Immature natural killer cell (primary cell): ENCODE measurements around the gene PTGES3. TPM values are rescaled to one million over a fixed set of nuclear protein-coding genes. Genes with fewer than 3 reads are reported as not detected.
A peak's percentile ranks its signal among the peaks of the same experiment; 100 is the strongest.
"Not testable (repeated sequence)": the region's sequence is repeated elsewhere in the genome, so short reads cannot be mapped to it uniquely, and the experiment has no call there.

Source experiments
- DNase-seq, 3 donors: peaks; one replicate each; pipeline ENCODE4 v3.0.0; 2022; ENCODE audit warnings: mixed read lengths in 1 of 3
- H3K27ac Mint-ChIP-seq, 6 donors: one replicate each; pipeline ENCODE4 v1.8.0; 2020; ENCODE audit warnings: mixed read lengths in 6 of 6, mild to moderate bottlenecking in 5 of 6, inconsistent platforms in 4 of 6, moderate library complexity in 3 of 6
- H3K27me3 Mint-ChIP-seq, 3 donors: one replicate each; pipeline ENCODE4 v1.8.0; 2020 to 2021; ENCODE audit warnings: low read depth in 3 of 3, mild to moderate bottlenecking in 3 of 3, mixed read lengths in 3 of 3, moderate library complexity in 3 of 3, inconsistent platforms in 1 of 3
- H3K36me3 Mint-ChIP-seq, 3 donors: one replicate each; pipeline ENCODE4 v1.8.0; 2020; ENCODE audit warnings: mixed read lengths in 3 of 3, inconsistent platforms in 2 of 3, mild to moderate bottlenecking in 2 of 3
- H3K4me1 Mint-ChIP-seq, 2 donors: one replicate each; pipeline ENCODE4 v1.8.0; 2020; ENCODE audit warnings: inconsistent platforms in 2 of 2, mild to moderate bottlenecking in 2 of 2, mixed read lengths in 2 of 2, moderate library complexity in 1 of 2
- H3K4me3 Mint-ChIP-seq, 5 donors: one replicate each; pipeline ENCODE4 v1.8.0; 2020; ENCODE audit warnings: mild to moderate bottlenecking in 5 of 5, mixed read lengths in 5 of 5, inconsistent platforms in 3 of 5, moderate library complexity in 3 of 5
- H3K9me3 Mint-ChIP-seq, 6 donors: one replicate each; pipeline ENCODE4 v1.8.0; 2020; ENCODE audit warnings: mild to moderate bottlenecking in 6 of 6, mixed read lengths in 6 of 6, inconsistent platforms in 4 of 6, moderate library complexity in 3 of 6
- polyA plus RNA-seq, 3 donors: library from polyadenylated mRNA; unstranded; fragments of 300-500 nt; fragmentation: Illumina TruSeq; gene quantifications; one replicate each; pipeline ENCODE4 v1.2.3, GENCODE V29; 2021

The PTGES3 gene
- polyA plus RNA-seq, 3 donors from 2014 or later, result 175 to 222 (median 180) TPM

DNA sequence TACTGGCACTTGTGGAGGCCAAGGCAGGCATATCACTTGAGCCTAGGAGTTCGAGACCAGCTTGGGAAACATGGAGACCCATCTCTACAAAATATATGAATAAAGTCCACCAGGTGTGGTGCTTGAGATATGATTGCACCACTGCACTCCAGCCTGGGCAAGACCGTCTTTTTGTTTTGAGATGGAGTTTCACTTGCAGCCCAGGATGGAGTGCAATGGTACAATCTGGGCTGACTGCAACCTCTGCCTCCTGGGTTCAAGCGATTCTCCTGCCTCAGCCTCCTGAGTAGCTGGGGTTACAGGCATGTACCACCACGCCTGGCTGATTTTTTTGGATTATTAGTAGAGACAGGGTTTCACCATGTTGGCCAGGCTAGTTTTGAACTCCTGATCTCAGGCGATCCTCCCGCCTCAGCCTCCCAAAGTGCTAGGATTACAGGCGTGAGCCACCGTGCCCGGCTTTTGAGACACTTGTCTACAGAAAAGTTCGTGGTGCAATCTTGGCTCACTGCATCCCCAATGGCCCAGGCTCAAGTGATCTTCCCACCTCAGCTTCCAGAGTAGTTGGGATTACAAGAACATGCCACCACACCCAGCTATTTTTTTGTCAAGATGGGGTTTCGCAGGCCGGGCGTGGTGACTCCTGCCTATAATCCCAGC lies 26.0 kb downstream of the PTGES3 start:
- Mint-ChIP-seq H3K4me1 (peaks cover 0 to 4% of the 10 kb centered on the region in 2 donors), H3K27me3 (peaks cover 0 to 2% (median 0%) of the 10 kb centered on the region in 3 donors)

DNA sequence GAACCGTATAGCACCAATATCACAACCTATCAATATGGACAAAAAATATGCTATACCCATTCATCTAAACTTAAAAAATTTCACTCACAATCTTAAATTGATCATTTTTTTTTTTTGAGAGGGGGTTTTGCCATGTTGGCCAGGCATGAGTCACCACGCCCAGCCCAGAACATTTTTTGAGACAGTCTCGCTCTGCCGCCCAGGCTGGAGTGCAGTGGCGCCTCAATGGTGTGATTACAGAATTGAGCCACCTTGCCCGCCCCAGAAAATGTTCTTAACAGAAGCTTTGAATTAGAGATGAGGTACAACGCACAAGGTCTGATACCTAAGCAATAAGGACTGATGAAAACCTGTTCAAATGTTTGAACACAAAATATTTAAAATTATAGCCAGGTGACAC lies 26.5 kb downstream of the PTGES3 start:
- peaks cover 0 to 2% (median 0%) of the 10 kb centered on the region in 3 donors for H3K27me3 Mint-ChIP-seq
- no peak overlapping the region for H3K4me3 Mint-ChIP-seq
- DNase-seq, result no peak
- peaks cover 0 to 4% of the 10 kb centered on the region in 2 donors for H3K4me1 Mint-ChIP-seq
- no peaks in the 10 kb centered on the region for H3K9me3 Mint-ChIP-seq
- peak overlapping the region in 1 of 6 donors; percentile 60 for H3K27ac Mint-ChIP-seq
- H3K36me3 Mint-ChIP-seq, result peaks cover 4 to 18% (median 12%) of the 10 kb centered on the region in 3 donors

More for the DNA sequence above, 26.0 kb downstream of the PTGES3 start:
- Mint-ChIP-seq H3K4me3 (no peak overlapping the region), H3K36me3 (peaks cover 4 to 18% (median 12%) of the 10 kb centered on the region in 3 donors), H3K27ac (peak overlapping the region in 2 of 6 donors; percentile 11 to 60), H3K9me3 (no peaks in the 10 kb centered on the region)
- no peak for DNase-seq

DNA sequence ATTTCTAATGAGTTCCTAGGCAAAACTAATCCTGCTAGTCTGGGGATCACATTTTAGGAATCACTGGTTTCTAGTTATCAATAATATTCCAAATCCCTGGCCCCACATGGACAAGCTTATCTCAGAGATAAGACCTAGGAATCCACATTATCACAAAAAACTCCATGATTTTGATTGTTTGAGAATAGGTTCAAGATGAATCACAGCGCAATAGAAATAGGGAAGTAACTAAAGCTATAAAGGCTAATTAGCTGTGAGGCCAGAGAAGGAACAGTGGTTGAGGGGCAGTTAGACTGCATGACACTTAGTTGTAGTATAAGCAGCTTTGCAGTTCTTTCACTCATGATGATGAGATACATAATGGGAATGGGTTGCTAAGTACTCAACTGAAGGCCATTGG lies 29.2 kb downstream of the PTGES3 start:
- Mint-ChIP-seq H3K27me3 (peaks cover 0 to 4% (median 0%) of the 10 kb centered on the region in 3 donors), H3K4me1 (peaks cover 0 to 4% of the 10 kb centered on the region in 2 donors), H3K4me3 (no peak overlapping the region), H3K36me3 (peaks cover 0 to 15% (median 4%) of the 10 kb centered on the region in 3 donors), H3K9me3 (peaks cover 0 to 12% (median 6%) of the 10 kb centered on the region in 6 donors), H3K27ac (peak overlapping the region in 2 of 6 donors; percentile 40 to 57)
- DNase-seq, result no peak

DNA sequence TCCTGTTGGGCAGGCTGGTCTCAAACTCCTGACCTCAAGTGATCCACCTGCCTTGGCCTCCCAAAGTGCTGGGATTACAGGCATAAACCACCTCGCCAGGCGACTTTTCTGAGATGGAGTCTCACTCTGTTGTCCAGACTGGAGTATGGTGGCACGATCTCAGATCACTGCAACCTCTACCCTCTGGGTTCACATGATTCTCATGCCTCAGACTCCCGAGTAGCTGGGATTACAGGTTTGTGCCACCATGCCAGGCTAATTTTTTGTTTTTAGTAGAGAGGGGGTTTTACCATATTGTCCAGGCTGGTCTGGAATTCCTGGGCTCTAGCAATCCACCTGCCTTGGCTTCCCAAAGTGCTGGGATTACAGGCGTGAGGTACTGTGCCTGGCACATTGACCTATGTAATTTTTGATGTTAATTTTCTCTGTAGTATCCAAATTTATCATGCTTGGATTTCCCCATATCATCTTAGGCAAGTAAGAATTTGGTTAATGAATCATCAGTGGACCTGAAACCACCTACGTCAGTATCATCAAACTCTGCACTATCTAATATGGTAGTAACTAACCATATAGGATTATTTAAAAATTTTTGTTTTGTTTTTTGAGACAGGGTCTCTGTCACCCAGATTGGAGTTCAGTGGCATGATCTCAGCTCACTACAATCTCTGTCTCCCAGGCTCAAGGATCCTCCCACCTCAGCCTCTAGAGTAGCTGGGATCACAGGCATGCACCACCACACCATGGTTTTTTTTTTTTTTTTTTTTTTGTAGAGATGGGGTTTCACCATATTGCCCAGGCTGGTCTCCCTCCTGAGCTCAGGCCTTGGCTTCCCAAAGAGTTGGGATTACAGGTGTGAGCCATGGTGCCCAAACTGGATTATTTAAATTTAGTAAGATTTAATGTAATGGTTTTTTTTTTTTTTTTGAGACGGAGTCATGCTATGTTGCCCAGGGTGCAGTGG lies 30.4 kb downstream of the PTGES3 start:
- peaks cover 0 to 4% (median 0%) of the 10 kb centered on the region in 3 donors for H3K27me3 Mint-ChIP-seq
- H3K4me3 Mint-ChIP-seq, result no peak overlapping the region
- no peak overlapping the region for H3K27ac Mint-ChIP-seq
- H3K36me3 Mint-ChIP-seq, result peaks cover 8 to 14% (median 9%) of the 10 kb centered on the region in 3 donors
- no peak for DNase-seq
- no peaks in the 10 kb centered on the region for H3K4me1 Mint-ChIP-seq
- H3K9me3 Mint-ChIP-seq, result peaks cover 3 to 21% (median 15%) of the 10 kb centered on the region in 6 donors

DNA sequence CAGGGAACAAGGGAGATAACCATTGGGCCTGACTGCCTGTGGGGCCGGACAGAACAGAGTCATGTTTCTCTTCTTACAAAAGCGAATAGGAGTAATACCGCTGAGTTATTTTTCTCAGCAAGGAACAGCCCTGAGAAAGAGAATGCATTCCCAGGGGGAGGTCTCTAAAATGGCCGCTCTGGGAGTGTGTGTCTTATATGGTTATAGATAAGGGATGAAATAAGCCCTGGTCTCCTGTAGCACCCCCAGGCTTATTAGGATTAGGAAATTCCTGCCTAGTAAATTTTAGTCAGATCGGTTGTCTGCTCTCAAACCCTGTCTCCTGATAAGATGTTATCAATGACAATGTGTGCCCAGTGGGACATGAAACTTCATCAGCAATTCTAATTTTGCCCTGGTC lies 34.3 kb downstream of the PTGES3 start:
- H3K27ac Mint-ChIP-seq, result peak overlapping the region in 2 of 6 donors; percentile 53 to 80
- not testable (repeated sequence) for H3K4me1 Mint-ChIP-seq, DNase-seq, H3K4me3 Mint-ChIP-seq, H3K27me3 Mint-ChIP-seq
- peaks cover 3 to 23% (median 16%) of the 10 kb centered on the region in 6 donors for H3K9me3 Mint-ChIP-seq
- peaks cover 10 to 17% (median 12%) of the 10 kb centered on the region in 3 donors for H3K36me3 Mint-ChIP-seq

DNA sequence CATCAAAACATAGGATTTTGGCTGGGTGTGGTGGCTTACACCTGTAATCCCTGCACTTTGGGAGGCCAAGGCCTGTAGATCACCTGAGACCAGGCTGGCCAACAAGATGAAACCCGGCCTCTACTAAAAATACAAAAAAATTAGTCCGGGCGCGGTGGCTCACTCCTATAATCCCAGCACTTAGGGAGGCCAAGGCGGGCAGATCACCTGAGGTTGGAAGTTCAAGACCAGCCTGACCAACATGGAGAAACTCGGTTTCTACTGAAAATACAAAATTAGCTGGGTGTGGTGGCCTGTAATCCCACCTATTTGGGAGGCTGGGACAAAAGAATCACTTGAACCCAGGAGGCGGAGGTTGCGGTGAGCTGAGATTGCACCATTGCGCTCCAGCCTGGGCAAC lies 40.1 kb downstream of the PTGES3 start:
- peaks cover 12 to 16% (median 13%) of the 10 kb centered on the region in 3 donors for H3K36me3 Mint-ChIP-seq
- H3K27ac Mint-ChIP-seq, result peak overlapping the region in 4 of 6 donors; percentile 48 to 85 (median 55)
- H3K4me1 Mint-ChIP-seq, result peaks cover 31 to 35% of the 10 kb centered on the region in 2 donors
- not testable (repeated sequence) for DNase-seq, H3K9me3 Mint-ChIP-seq, H3K27me3 Mint-ChIP-seq
- H3K4me3 Mint-ChIP-seq, result peak overlapping the region in 1 of 5 donors; percentile 14

DNA sequence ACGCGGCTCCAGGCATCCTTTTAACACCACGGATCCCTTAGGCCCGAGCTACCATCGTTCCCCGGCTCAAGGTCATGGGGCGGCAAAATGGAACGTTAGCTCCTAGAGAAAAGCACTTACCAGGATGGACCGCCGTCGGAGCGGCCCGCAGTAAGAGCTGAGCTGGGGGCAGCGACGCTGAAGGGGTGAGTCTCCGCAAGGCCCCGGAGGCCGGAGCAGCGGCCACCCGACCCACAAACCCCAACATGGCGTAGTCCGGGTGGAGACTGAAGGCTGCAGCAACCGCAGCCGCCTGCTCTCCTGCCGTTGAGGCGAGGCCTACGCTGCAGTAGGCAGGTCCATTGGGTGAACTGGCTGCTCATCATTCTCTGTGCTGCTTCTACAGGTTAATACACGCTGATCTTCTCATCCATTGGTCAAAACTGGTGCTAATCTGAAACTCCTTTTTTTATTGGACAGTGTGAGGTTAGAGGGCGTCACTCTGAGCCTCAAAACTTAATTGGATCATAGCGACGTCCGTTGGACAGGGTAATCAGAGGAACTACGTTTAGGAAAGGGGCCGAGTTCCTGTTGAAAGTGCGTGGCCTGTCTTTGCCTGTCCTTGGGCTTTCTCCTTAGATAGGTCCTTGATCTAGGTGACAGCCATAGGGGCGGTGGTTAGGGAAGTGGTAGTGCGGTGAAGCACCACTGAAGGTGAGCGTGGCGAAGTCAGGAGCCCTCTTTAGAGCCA lies 42.2 kb downstream of the PTGES3 start, which contains the start of gene ATP5F1B:
ATP5F1B (minus strand) TSS at position 268 of the 730 bp plus-strand sequence; CDS start at position 247, 21 bp downstream.
- Mint-ChIP-seq H3K4me1 (peaks cover 34 to 42% of the 10 kb centered on the region in 2 donors), H3K9me3 (no peaks in the 10 kb centered on the region), H3K27ac (peak within 1 kb of the TSS; percentile 95 to 100 (median 98)), H3K36me3 (peaks cover 7 to 22% (median 14%) of the 10 kb centered on the region in 3 donors), H3K27me3 (peaks cover 7 to 10% (median 8%) of the 10 kb centered on the region in 3 donors), H3K4me3 (peak within 1 kb of the TSS; percentile 84 to 96 (median 93))
- peak; percentile 95 to 96 (median 96) for DNase-seq

DNA sequence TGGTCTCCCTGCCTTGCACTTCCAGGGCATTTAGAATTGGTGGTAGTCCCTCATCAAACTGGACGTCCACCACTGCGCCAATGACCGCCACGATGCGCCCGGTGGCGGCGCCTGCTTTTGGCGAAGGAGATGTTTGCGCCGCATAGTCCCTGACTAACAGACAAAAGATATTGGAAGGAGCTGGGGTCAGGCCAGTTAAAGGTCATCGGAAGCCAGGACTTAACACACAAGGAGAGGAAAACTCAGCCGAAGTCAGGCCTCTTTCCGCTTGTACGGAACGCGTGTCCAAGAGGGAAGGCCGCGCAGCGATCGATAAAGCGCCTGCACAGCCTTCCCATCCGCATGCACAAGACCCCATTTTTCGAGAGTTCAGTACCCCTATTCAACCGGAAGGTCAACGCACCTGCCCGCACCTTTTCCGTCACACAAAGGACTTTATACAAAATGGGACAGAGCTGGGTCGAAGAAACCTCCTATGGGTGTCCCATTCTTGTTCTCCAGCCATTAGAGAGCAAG lies 42.8 kb downstream of the PTGES3 start:
- Mint-ChIP-seq H3K36me3 (peaks cover 11 to 25% (median 14%) of the 10 kb centered on the region in 3 donors), H3K4me1 (peaks cover 34 to 42% of the 10 kb centered on the region in 2 donors), H3K4me3 (peak overlapping the region; percentile 84 to 96 (median 93)), H3K27ac (peak overlapping the region; percentile 95 to 100 (median 98)), H3K9me3 (no peaks in the 10 kb centered on the region), H3K27me3 (peaks cover 7 to 10% (median 8%) of the 10 kb centered on the region in 3 donors)
- no peak for DNase-seq

DNA sequence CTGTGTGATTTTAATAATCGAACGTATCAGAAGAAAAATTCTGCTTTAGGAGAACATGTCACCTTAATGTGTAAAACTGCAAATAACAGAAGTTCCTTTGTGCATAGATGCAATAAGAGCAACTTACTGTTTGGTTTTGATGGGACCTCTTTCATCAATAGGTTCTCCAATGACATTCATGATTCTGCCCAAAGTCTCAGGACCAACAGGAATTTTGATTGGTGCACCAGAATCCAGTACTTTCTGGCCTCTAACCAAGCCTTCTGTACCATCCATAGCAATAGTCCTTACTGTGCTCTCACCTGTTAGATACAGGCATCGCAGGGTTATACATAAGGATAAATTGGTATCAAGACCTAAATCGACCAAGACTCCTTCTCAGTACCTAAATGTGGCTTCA lies 43.4 kb downstream of the PTGES3 start:
- Mint-ChIP-seq H3K36me3 (peaks cover 11 to 29% (median 17%) of the 10 kb centered on the region in 3 donors), H3K4me1 (peaks cover 34 to 42% of the 10 kb centered on the region in 2 donors), H3K9me3 (no peaks in the 10 kb centered on the region), H3K27ac (peak overlapping the region; percentile 95 to 100 (median 98)), H3K4me3 (peak overlapping the region; percentile 84 to 96 (median 93)), H3K27me3 (peaks cover 7 to 10% (median 8%) of the 10 kb centered on the region in 3 donors)
- DNase-seq, result no peak

DNA sequence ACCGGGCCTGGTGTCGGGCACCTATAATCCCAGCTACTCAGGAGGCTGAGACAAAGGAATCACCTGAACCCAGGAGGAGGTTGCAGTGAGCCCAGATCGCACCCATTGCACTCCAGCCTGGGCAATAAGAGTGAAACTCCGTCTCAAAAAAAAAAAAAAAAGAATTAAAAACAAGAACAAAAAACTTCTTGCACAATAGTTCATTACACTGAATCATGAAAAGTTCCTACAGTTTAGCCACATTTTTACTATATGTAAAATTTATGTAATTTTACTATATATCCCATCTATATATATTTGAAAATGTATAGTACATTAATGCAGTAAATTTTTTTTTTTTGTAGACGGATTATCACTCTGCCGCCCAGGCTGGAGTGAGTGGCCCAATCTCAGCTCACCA lies 46.9 kb downstream of the PTGES3 start:
- Mint-ChIP-seq H3K27ac (no peak overlapping the region), H3K27me3 (peaks cover 6 to 10% (median 10%) of the 10 kb centered on the region in 3 donors), H3K9me3 (no peaks in the 10 kb centered on the region), H3K4me1 (peaks cover 47 to 49% of the 10 kb centered on the region in 2 donors), H3K4me3 (no peak overlapping the region), H3K36me3 (peaks cover 11 to 48% (median 29%) of the 10 kb centered on the region in 3 donors)
- DNase-seq, result no peak

DNA sequence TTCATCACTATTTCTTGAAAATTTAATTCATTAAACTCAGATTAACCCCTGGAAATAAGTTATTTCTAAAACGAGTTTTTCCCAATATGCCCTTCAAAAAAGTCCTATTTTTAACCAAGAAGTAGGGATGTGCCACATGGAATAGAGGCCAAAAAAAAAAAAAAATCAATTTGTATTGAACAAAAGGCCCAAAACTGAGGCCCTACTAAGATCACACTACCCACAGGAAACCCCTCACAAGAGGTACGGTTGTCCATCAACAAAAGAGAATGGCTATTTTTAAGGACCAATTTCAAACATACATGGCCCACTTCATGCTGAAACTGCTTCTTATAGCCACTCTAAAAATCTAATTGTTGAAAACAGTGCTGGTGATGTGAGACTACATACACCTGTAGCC lies 50.5 kb downstream of the PTGES3 start:
- DNase-seq, result no peak
- Mint-ChIP-seq H3K9me3 (no peaks in the 10 kb centered on the region), H3K27ac (peak overlapping the region; percentile 94 to 99 (median 98)), H3K36me3 (peaks cover 4 to 34% (median 21%) of the 10 kb centered on the region in 3 donors), H3K27me3 (peaks cover 2 to 11% (median 6%) of the 10 kb centered on the region in 3 donors), H3K4me3 (peak overlapping the region in 1 of 5 donors; percentile 10), H3K4me1 (peaks cover 52 to 53% of the 10 kb centered on the region in 2 donors)

DNA sequence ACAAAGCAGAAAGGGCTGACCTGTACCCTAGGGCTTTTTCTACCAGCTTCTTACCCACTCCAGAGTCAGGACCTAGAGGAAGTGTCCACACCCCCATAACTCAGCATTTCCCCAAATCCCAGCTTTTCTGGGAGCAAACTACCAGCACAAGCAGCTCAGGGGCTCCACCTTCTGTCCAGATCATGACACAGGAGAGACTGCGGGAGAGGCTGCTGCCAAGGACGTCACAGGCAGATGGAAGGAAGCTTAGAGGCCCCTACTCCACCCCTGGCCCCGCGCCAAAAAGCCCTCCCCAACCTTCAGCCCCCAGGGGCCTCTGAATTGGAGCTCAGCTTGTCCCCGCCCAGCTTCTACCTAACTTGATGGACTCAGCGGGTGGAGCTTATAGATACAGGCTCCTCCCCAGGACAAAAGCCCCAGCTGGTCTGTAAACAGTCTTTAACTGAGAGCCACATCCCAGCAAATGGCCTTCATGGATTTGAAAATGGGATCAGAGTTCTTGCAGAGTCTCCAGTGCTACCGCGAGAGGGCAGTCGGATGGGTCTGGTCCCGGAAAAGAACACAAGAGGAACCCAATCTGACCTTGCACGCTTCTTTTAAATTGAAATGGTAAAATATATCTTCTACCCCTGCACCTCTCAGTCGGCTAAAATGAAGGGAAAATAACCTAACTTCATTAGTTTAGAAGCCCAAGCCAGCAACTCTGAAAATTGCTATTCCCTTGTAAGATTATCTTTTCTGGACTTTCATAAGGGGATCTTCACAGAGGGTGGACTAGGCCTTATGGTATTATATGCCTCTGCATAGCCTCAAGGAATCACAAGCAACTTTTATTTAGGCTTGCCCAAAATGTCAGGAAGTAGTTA lies 51.2 kb downstream of the PTGES3 start:
- Mint-ChIP-seq H3K36me3 (peaks cover 4 to 27% (median 16%) of the 10 kb centered on the region in 3 donors), H3K4me3 (peak overlapping the region; percentile 90 to 100 (median 94)), H3K9me3 (no peaks in the 10 kb centered on the region), H3K4me1 (peaks cover 55 to 57% of the 10 kb centered on the region in 2 donors), H3K27ac (peak overlapping the region; percentile 94 to 99 (median 98)), H3K27me3 (peaks cover 0 to 11% (median 6%) of the 10 kb centered on the region in 3 donors)
- peak; percentile 88 to 92 (median 89) for DNase-seq
